DOHH2 (cell line): ENCODE results near the gene PRDM16.

Source experiments
- H3F3A ChIP-seq: fragments of 200-600 bp; sonication (generic), shearing (Covaris generic); 2 replicates; pipeline ENCODE4 v1.6.0; 2016; ENCODE audit warnings: antibody characterized with exemption, mild to moderate bottlenecking; ENCODE audit not compliant: control insufficient read depth, insufficient read depth
- H3K27ac ChIP-seq: fragments of 200-600 bp; sonication (generic); 2 replicates; pipeline ENCODE4 v1.5.1; 2014; ENCODE audit warnings: low read depth, mild to moderate bottlenecking, low read length, moderate library complexity
- H3K27me3 ChIP-seq: fragments of 200-600 bp; sonication (generic); 2 replicates; pipeline ENCODE4 v1.6.1; 2014; ENCODE audit warnings: mild to moderate bottlenecking, low read length, mixed read lengths; ENCODE audit not compliant: control insufficient read depth
- H3K36me3 ChIP-seq: fragments of 200-600 bp; sonication (generic); 2 replicates; pipeline ENCODE4 v1.6.1; 2014; ENCODE audit warnings: mild to moderate bottlenecking, low read length, moderate library complexity, mixed read lengths; ENCODE audit not compliant: control insufficient read depth
- H3K4me1 ChIP-seq: fragments of 200-600 bp; sonication (generic); 2 replicates; pipeline ENCODE4 v1.6.1; 2014; ENCODE audit warnings: mild to moderate bottlenecking, low read length, mixed read lengths; ENCODE audit not compliant: control insufficient read depth
- H3K4me2 ChIP-seq: fragments of 200-600 bp; sonication (generic); 2 replicates; pipeline ENCODE4 v1.6.0; 2014; ENCODE audit warnings: mild to moderate bottlenecking, low read length, moderate library complexity
- H3K4me3 ChIP-seq: fragments of 200-600 bp; sonication (generic); 2 replicates; pipeline ENCODE4 v1.5.1; 2014; ENCODE audit warnings: mild to moderate bottlenecking, low read length, mixed read lengths
- H3K79me2 ChIP-seq: fragments of 200-600 bp; sonication (generic); 2 replicates; pipeline ENCODE4 v1.6.1; 2014; ENCODE audit warnings: mild to moderate bottlenecking, low read length, mixed read lengths; ENCODE audit not compliant: control insufficient read depth
- H3K9me2 ChIP-seq: fragments of 200-600 bp; sonication (generic); replicated peaks from 2 replicates; pipeline ENCODE4 v1.6.1; 2014; ENCODE audit warnings: mild to moderate bottlenecking, low read length, mixed read lengths; ENCODE audit not compliant: control insufficient read depth
- H3K9me3 ChIP-seq: fragments of 200-600 bp; sonication (generic); 2 replicates; pipeline ENCODE4 v1.6.1; 2014; ENCODE audit warnings: antibody characterized with exemption, low read length, mixed read lengths; ENCODE audit not compliant: control insufficient read depth, insufficient read depth
- H4K20me1 ChIP-seq: fragments of 200-600 bp; sonication (generic); 2 replicates; pipeline ENCODE4 v1.6.0; 2014; ENCODE audit warnings: low read depth, mild to moderate bottlenecking, antibody characterized with exemption, low read length, moderate library complexity; ENCODE audit not compliant: control insufficient read depth, insufficient read depth
- CTCF ChIP-seq: fragments of 200-600 bp; sonication (generic); IDR thresholded peaks from one replicate; pipeline ENCODE4 v1.5.1; 2014; ENCODE audit warnings: antibody characterized with exemption, mild to moderate bottlenecking, low read depth, low read length; ENCODE audit not compliant: poor library complexity, severe bottlenecking
- EZH2phosphoT487 ChIP-seq: fragments of 200-600 bp; sonication (generic); IDR thresholded peaks from 2 replicates; pipeline ENCODE4 v1.6.1; 2017; ENCODE audit warnings: borderline replicate concordance, mild to moderate bottlenecking, antibody characterized with exemption, low read length, moderate library complexity, mixed read lengths

Gene PRDM16

DNA sequence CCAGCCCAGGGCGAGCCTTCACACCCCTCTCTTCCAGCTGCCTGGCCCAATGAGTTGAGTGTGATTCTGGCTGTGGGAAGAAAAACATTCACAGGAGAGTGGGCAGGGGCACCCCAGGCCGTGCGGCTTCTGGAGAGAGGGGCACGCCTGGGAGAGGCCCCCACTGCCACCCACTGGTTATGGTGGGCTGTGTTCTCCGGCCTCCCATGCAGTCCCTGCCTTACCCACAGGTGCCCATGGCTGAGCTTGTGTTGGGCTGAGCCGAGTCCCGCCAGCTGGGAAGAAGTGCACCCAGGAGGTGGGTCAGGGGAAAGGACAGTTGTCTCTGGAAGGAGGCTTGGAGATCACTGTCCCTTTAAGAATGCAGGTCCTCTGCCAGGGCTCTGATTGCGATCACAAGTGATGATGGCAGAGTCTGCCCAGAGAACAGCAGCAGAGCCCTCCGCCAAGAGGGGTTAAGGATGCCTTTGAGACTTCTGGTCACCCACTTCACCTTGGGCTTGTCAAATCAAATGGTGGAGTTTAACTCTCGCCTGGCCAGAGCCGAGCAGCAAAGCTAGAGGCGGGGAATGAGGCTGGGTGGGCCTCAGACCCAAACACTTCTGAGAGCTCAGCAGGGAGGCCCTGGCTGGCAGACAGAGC, 260.8 kb downstream of the PRDM16 start:
- Histone ChIP-seq H3K4me1 (no peaks in the 10 kb centered on the region), H3K4me2 (no peak overlapping the region), H3K27ac (no peak overlapping the region), H3K36me3 (no peaks in the 10 kb centered on the region), H3K9me3 (no peaks in the 10 kb centered on the region), H3K79me2 (no peaks in the 10 kb centered on the region), H3K4me3 (no peak overlapping the region), H3F3A (no peaks in the 10 kb centered on the region), H3K9me2 (no peaks in the 10 kb centered on the region), H3K27me3 (no peaks in the 10 kb centered on the region), H4K20me1 (no peaks in the 10 kb centered on the region)
- TF ChIP-seq CTCF: no peak
- no peak for TF ChIP-seq EZH2phosphoT487

DNA sequence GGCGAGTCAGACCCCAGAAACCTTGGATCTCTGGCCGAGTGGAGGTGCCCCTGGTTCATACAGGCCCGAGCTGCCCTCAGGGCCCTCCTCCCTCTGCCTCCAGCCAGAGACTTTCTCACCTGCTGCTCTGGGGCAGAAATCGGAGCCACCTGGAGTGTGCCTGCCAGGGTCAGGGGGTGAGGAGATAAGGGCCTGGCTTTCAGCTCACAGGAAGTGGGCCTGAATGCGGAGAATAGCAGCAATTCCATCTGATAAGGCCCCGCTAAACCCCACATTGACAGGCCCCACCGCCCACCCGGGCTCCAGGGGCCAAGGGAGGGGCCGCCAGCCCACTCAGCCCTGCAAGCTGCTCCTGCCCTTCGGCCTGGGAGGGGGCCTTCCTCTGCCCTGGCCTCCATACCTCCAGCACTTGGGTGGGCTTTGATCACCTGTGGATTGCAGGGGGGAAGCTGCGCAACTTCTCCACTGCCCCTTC, 261.8 kb downstream of the PRDM16 start:
- no peak for TF ChIP-seq EZH2phosphoT487
- no peak for TF ChIP-seq CTCF
- no peak overlapping the region for H3K4me3 ChIP-seq
- no peak overlapping the region for H3K27ac ChIP-seq
- H3F3A ChIP-seq: no peaks in the 10 kb centered on the region
- no peaks in the 10 kb centered on the region for H4K20me1 ChIP-seq
- H3K4me1 ChIP-seq: no peaks in the 10 kb centered on the region
- no peaks in the 10 kb centered on the region for H3K36me3 ChIP-seq
- no peaks in the 10 kb centered on the region; the same call in 1 of the 2 replicates for H3K9me3 ChIP-seq
- H3K9me2 ChIP-seq: no peaks in the 10 kb centered on the region
- no peak overlapping the region for H3K4me2 ChIP-seq
- no peaks in the 10 kb centered on the region for H3K79me2 ChIP-seq
- no peaks in the 10 kb centered on the region for H3K27me3 ChIP-seq

DNA sequence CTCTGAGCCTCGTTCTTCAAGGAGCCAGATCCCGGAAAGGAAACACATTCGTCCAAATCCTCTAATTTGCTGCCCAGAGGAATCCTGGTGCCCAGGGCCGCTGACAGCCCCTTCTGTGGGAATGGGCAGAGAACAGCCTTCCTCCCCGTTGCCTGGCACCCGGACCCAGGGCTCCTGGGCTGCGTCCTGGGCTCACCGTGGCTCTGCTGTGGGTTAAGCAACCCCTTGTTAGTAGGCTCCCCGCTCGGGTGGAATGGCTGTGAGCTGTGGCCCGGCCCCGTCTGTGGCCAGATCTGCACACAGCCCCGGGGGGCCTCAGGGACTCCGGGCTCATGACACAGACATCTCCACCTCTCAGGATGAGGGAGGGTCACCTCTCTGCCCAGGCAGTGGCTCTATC, 262.6 kb downstream of the PRDM16 start:
- H3K27me3 ChIP-seq: no peaks in the 10 kb centered on the region
- no peak overlapping the region for H3K4me3 ChIP-seq
- H3K36me3 ChIP-seq: no peaks in the 10 kb centered on the region
- no peaks in the 10 kb centered on the region for H3K79me2 ChIP-seq
- H3K9me2 ChIP-seq: no peaks in the 10 kb centered on the region
- no peaks in the 10 kb centered on the region for H3F3A ChIP-seq
- H3K4me2 ChIP-seq: no peak overlapping the region
- H3K9me3 ChIP-seq: peaks cover 6% of the 10 kb centered on the region; the same call in 1 of the 2 replicates
- H3K27ac ChIP-seq: no peak overlapping the region
- H4K20me1 ChIP-seq: no peaks in the 10 kb centered on the region
- TF ChIP-seq CTCF: no peak
- no peak for TF ChIP-seq EZH2phosphoT487
- H3K4me1 ChIP-seq: no peaks in the 10 kb centered on the region
